ENCODE data around the gene SPINT2.

- TF ChIP-seq, protein P1, sequence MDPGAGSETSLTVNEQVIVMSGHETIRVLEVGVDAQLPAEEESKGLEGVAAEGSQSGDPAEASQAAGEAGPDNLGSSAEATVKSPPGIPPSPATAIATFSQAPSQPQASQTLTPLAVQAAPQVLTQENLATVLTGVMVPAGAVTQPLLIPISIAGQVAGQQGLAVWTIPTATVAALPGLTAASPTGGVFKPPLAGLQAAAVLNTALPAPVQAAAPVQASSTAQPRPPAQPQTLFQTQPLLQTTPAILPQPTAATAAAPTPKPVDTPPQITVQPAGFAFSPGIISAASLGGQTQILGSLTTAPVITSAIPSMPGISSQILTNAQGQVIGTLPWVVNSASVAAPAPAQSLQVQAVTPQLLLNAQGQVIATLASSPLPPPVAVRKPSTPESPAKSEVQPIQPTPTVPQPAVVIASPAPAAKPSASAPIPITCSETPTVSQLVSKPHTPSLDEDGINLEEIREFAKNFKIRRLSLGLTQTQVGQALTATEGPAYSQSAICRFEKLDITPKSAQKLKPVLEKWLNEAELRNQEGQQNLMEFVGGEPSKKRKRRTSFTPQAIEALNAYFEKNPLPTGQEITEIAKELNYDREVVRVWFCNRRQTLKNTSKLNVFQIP (CRISPR knock-in tag; IDR thresholded peaks at IDR 0.05; ENCODE audit: borderline replicate concordance, low read depth) = no peak
- TF ChIP-seq RARB (CRISPR knock-in tag; IDR thresholded peaks at IDR 0.05) (no peak), ARNTL (CRISPR knock-in tag; IDR thresholded peaks at IDR 0.05; ENCODE audit: borderline replicate concordance, low read depth) (no peak)
- TF ChIP-seq, protein P2, sequence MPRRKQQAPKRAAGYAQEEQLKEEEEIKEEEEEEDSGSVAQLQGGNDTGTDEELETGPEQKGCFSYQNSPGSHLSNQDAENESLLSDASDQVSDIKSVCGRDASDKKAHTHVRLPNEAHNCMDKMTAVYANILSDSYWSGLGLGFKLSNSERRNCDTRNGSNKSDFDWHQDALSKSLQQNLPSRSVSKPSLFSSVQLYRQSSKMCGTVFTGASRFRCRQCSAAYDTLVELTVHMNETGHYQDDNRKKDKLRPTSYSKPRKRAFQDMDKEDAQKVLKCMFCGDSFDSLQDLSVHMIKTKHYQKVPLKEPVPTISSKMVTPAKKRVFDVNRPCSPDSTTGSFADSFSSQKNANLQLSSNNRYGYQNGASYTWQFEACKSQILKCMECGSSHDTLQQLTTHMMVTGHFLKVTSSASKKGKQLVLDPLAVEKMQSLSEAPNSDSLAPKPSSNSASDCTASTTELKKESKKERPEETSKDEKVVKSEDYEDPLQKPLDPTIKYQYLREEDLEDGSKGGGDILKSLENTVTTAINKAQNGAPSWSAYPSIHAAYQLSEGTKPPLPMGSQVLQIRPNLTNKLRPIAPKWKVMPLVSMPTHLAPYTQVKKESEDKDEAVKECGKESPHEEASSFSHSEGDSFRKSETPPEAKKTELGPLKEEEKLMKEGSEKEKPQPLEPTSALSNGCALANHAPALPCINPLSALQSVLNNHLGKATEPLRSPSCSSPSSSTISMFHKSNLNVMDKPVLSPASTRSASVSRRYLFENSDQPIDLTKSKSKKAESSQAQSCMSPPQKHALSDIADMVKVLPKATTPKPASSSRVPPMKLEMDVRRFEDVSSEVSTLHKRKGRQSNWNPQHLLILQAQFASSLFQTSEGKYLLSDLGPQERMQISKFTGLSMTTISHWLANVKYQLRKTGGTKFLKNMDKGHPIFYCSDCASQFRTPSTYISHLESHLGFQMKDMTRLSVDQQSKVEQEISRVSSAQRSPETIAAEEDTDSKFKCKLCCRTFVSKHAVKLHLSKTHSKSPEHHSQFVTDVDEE (CRISPR knock-in tag; IDR thresholded peaks at IDR 0.05) = no peak
- TF ChIP-seq, protein P3, sequence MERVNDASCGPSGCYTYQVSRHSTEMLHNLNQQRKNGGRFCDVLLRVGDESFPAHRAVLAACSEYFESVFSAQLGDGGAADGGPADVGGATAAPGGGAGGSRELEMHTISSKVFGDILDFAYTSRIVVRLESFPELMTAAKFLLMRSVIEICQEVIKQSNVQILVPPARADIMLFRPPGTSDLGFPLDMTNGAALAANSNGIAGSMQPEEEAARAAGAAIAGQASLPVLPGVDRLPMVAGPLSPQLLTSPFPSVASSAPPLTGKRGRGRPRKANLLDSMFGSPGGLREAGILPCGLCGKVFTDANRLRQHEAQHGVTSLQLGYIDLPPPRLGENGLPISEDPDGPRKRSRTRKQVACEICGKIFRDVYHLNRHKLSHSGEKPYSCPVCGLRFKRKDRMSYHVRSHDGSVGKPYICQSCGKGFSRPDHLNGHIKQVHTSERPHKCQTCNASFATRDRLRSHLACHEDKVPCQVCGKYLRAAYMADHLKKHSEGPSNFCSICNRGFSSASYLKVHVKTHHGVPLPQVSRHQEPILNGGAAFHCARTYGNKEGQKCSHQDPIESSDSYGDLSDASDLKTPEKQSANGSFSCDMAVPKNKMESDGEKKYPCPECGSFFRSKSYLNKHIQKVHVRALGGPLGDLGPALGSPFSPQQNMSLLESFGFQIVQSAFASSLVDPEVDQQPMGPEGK (CRISPR knock-in tag; IDR thresholded peaks at IDR 0.05; ENCODE audit: borderline replicate concordance) = no peak
These were observed 13.2 kb downstream of the SPINT2 start for GRCh38 chr19:38277549-38277948.

Measured in SK-N-SH treated with all-trans-retinoic acid at 6 μM for 48 hours (cell line).